ENCODE measurements around the gene ANKS1A.
"Not testable (repeated sequence)": the region's sequence is repeated elsewhere in the genome, so short reads cannot be mapped to it uniquely, and the experiment has no call there.

The ANKS1A gene

DNA sequence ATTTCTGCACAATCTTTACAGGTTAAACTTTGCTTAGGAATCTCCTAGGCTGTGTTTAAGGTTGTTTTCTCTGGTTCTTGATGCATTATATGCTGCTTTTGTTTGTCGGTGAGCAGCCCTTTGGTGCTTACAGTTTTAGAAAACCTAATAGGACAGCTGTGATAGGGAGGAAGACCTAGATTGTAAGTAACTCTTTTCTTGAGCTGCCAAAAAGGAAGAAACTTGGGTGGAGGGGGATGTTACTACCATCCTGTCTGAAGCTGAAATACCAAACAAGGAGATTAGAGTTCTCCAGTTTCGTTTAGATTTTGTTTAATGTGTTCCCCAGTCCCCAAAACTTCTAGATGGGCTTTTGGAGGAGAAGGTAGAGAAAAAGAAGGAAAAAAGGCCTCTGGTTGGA is 72.0 kb downstream of the ANKS1A start:
- DNase-seq (ENCODE audit: low read depth) = no peak

DNA sequence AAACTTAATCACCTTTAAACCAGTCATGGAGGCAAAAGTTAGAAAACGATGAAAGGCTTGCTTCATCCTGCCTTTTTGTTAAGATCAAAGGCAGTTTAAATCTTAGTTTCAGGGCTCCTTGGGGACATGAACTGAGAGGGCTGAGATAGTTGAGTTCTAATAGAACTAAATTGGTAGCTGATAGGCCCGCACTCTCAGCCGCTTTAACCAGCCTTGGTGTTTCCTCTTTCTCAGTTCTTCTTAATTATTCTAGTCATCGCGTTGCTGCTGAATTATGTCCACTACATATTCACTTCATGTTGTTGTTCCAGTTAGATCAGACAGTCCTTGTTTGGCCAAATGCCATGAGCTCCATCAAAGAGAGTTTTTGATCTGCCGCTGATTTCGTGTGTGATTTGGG is 72.5 kb downstream of the ANKS1A start:
- DNase-seq (ENCODE audit: low read depth) = no peak

DNA sequence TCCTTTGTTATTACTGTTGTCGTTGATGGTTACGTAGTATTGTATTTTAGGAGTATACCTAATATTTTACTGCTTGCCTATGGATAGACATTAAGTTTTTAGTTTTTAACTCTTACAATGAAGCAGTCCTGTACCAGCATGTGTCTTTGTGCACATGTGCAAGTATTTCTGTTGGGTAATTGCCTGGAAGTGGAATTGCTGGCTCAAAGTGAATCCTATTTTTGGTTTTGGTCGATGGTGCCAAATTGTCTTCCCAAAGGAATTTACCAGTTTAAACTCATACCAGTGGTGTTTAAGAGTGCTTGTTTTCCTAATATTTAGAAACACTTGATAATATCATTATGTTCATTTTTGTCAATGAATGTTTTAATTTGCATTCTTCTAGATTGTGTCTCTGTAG is 75.5 kb downstream of the ANKS1A start:
- peak; percentile 64 for DNase-seq (ENCODE audit: low read depth)

DNA sequence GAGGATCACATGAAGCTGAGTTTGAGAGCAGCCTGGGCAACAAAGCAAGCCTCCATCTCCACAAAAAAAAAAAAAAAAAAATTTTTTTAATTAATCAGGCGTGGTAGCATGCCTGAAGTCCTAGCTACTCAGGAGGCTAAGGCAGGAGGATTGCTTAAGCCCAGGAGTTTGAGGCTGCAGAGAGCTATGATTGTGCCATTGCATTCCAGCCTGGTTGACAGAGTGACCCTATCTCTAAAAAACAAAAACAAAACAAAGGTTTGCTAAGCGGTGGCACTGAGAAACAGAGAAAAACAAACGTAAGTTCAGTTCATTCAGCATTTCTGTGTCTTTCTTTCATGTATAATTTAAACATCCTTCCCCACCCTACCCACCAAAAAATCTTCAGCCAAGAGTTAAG is 78.4 kb downstream of the ANKS1A start:
- DNase-seq (ENCODE audit: low read depth) = no peak

DNA sequence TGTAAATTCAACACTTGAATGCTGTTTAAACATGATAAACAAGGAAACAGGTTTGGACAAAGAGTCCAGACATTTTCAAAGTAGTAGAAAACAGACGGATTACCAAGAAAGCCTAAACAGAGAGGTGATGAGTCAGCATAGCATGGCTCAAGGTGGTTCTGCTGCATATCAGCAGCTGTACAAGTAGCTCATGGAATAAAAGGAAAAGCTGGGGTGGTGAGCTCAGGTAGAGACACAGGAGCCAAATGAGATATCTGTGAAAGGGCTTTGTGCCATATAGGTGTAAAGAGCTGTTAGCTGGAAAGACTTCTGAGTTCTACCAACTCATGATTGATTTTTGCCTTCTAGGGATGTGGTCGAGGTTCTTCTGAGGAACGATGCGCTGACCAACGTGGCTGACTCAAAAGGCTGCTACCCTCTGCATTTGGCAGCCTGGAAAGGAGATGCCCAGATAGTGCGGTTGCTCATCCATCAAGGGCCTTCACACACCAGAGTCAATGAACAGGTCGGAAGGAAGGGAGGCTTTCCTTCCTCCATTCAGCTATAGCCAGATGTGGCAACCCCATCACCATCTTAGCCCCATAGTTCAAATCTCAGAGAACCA is 80.7 kb downstream of the ANKS1A start:
- DNase-seq (ENCODE audit: low read depth) = no peak

DNA sequence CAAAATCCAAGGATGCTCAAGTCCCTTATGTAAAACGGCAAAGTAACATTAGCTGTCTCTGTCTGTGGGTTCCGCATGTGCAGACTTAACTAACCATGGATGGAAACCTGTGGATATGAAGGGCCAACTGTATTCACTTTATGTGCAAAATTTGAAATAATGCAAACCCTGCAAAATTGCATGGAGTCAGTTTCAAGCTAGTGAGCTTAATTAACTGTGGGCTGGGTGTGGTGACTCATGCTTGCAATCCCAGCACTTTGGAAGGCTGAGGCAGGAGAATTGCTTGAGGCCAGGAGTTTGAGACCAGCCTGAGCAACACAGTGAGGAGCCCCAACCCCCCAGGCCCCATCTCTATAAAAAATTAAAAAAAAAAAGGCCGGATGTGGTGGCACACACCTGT is 81.4 kb downstream of the ANKS1A start:
- no peak for DNase-seq (ENCODE audit: low read depth)

DNA sequence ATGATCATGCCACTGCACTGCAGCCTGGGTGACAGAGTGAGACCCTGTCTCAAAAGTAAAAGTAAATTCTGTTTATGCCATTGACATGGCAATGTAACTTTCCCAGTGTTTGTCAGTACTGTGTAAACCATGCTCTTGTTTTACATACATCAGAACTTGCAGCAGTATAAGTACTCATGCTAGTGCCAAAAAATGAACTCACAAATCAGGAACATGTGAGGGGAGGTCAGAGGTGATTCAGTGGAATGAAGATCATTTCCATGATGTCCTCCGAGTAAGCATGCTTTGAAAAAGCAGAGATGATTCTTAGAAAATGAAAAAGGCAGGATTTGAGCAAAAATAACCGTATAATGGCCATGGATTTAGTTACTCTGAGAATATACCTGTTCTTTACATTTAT is 81.9 kb downstream of the ANKS1A start:
- no peak for DNase-seq (ENCODE audit: low read depth)

DNA sequence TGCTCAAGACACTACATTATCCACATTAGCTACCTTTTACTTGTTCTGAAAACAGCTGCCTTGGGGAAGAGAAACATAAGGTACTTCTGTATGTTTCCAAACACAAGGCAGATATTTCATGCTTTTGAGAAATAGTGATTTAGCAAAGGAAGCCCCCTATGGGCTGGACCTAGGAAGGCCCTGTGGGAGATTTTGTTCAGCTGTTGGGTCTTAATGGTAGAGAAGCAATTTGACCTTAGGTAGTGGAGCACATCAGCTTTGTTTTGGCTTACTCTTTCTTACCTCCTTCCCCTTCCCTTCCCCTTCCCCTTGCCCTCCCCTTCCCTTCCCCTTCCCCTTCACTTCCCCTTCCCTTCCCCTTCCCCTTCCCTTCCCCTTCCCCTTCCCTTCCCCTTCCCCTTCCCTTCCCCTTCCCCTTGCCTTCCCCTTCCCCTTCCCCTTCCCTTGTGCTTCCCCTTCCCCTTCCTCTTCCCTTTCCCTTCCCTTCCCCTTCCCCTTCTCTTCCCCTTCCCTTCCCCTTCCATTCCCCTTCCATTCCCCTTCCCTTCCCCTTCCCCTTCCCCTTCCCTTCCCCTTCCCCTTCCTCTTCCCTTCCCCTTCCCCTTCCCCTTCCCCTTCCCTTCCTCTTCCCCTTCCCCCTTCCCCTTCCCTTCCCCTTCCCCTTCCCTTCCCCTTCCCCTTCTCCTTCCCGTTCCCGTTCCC is 84.6 kb downstream of the ANKS1A start:
- no peak for DNase-seq (ENCODE audit: low read depth)

DNA sequence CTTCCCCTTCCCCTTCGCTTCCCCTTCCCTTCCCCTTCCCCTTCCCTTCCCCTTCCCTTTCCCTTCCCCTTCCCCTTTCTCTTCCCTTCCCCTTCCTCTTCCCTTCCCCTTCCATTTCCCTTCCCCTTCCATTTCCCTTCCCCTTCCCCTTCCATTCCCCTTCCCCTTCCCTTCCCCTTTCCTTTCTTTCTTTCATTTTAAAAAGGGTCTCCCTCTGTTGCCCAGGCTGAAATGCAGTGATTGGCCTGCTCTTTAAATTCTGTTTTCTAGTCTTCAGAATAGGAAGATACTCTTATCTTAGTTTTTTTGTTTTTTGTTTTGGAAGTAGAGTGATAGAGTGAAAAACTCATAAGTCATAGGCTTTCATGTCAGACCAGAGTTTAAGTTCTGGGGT is 85.2 kb downstream of the ANKS1A start:
- no peak for DNase-seq (ENCODE audit: low read depth)

DNA sequence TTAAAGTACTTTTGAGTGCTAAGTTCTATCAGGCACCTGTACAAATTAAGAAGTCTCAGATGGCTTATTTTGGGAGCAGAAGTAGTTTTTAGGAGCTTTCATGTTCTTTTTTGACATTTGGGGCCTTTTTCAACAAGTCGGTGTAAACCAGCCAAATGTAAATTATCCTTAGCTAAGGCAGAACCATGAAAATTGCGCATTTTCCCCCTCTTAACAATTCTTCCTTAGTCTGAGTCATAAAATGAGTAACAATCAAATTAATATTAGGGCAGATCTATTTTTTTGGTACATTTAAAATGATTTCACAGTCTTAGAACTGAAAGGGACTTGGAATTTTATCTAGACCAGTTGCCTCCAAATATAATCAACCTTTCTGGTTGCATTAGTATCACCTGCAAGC is 87.2 kb downstream of the ANKS1A start:
- DNase-seq (ENCODE audit: low read depth) = no peak

DNA sequence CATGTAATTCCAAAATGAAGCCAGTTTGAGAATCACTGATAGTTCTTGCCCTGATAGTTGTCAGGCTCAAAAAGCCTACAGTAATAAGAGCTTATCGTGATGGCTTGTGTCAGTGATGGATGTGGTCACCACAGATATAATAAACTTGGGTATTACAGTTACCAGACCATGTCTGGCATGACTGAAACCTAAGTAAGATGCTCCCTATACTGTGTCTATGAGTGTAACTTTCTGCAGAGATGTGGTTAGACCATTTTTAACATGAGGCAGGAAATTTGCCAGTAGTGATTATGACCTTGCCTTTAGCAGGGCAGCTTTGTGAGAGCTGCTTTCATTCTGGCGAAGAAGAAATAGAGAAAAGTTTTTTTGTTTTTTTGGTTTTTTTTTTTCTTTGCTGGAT is 90.2 kb downstream of the ANKS1A start:
- DNase-seq (ENCODE audit: low read depth) = no peak

DNA sequence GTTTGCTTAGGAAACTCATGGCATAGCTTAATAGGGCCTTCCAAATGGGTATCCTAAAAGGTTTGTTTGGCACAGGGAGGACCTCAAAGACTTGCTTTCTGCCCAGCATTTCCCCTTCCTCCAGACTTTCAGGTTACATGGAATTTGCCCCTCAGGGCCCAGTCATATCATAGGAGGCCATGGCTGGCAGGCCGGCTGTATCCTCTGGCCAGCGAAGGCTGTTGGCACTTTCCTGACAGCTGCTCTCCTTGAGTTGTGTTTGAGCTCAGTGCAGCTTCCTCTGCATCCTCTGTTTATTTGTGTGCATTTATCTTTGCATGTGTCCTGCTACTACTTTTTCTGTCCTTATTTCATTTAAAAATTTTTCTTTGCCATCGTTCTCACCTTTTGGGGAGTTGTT is 90.9 kb downstream of the ANKS1A start:
- no peak for DNase-seq (ENCODE audit: low read depth)

DNA sequence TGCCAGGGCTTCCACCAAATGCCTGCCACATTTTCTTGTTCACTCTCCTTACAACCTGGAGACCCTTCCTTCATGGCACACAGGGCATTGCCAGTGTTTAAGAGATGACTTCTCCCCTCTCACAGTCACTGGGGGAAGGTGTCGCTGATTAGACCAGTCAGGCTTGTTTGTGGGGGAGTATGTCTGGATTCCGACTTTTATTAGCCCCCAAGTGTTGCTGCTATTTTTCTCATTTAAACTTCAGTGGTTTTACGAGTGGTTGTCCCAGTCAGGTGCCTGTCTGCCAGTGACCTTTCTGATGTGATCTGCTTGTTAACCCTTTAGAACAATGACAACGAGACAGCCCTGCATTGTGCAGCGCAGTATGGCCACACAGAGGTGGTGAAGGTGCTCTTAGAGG is 92.3 kb downstream of the ANKS1A start:
- no peak for DNase-seq (ENCODE audit: low read depth)

DNA sequence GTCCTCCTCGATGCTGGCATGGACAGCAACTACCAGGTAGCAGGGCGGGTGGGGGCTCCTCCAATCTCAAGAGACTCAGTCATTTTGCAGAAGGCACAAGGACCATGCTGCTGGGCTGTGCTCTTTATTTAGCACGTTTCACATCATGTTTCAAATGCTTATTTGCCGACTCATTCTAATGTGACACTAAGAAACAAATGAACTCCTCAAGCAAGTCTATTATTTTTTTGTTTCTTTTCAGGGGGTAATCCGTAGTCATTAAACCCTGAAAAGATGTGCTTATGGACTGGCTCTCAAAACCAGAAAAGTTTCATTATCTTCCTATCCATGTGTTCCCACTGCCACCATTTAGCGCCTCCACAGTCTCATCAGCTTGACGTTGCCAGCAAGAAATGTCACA is 92.9 kb downstream of the ANKS1A start:
- DNase-seq (ENCODE audit: low read depth) = no peak

DNA sequence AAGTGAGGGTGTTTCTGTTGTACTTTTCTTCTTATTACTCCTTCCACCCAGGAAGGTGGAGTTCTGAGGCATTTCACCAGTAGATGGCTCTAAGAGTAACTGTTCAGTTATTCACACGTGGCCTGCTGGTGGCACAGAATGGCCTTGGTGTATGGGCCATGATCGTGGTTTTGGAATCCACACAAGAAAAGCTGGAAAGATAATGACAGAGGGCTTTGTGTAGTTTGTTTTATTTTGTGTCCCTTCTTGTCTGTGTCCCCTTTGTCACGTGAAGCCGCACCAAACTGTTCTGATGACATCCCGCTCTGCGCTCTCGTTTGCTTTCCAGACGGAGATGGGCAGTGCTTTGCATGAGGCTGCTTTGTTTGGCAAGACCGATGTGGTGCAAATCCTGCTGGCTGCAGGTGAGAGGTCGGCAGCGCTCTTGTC is 93.4 kb downstream of the ANKS1A start:
- no peak for DNase-seq (ENCODE audit: low read depth)

DNA sequence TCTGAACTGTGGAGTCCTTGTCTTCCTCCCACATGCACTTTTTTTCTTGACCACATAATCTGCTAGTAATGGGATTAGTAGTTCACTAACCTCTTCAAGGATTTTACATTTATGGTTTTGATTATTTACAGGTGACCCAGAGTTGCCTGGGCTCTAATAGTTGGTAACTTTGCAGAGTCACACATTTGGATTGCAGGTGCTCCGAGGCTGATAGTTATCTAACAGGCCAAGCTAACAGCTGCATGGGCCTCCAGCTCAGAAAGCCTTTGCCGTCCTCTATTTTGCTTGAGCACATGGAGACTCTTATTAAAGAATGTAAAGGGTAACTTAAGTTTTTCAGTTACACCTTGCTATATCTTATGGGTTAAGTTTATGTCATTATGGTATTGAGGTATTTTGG is 95.4 kb downstream of the ANKS1A start:
- DNase-seq (ENCODE audit: low read depth) = no peak

DNA sequence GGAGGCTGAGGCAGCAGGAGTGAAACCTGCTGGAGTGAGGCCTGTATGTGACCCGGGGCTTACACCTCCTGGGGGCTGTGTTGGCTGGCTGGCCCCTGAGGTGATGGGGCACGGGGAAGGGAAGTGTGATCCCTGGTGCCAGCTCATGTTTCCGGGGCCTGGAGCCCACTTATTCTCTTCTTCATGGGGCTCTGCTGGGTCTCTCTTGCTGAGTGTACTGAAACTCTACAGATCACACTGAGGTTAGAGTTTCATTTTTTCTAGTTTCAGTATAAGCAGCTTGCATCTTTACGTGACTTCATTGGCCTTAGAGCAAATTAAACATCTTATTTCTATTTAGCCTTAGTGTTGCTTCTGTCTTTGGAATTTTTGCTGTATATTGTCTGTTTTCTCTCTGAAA is 96.2 kb downstream of the ANKS1A start:
- DNase-seq (ENCODE audit: low read depth) = no peak

DNA sequence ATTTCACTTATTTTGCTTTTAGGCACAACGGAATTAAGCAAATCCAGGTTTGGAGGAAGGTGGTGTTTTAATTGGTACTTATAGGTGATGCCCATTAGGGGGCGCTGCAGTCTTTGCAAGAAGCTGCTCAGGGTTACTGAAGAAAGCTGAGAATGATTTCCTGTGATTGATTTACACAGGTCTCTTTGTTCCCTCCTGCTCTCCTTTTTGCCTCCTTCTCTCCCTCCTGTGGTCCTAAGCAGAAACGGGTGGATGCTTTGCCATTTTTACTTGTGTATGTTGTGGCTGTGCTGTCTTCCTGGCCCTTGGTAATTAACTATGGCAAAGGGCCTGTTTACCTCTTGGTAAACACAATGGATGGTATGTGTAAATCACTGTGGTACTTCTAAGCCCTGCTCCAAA is 97.8 kb downstream of the ANKS1A start:
- DNase-seq (ENCODE audit: low read depth) = no peak

DNA sequence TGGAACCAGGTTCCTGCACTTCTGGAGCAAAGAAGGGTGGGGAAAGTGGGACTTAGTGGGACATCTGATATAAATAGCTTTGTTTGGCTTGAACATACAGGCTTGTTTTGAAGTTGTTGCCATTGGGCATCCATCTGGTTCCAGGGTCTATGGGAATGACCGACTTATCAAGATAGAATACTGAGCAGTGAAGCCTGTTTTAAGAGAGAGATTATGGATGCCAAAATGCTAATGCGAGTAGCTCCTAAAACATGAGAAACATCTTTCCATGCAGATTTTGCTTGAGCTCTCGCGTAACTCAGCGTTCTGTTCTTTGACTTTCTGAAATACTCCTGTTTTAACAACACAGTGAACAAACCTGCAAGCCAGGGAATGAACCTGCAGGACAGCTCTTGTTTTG is 98.5 kb downstream of the ANKS1A start:
- no peak for DNase-seq (ENCODE audit: low read depth)

DNA sequence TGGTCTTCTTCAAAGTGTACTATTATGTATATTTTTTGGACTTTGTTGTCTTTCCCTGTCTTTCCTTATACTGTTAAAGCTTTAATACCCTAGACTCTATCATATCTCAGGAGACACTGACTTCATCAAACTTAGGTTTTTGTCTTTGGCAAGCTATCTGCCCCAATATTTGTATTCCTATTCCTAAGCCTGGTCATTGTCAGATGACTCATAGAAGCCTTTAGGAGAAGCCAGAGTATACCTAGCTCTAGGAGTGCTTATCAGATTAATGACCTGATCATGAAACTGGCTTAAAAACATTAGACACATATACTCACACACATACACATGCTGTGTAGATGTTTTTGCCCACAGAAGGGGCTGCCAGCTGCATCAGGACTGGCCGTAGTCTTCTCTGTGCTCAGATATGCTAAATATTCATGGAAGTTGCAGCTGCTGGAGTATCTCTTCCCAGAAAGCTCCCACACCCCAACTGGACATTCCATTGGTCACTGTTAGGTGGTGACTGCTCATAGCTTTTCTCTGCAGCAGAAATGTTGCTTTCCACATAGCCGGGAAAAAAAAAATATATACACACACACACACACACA is 102.0 kb downstream of the ANKS1A start:
- DNase-seq (ENCODE audit: low read depth) = no peak

DNA sequence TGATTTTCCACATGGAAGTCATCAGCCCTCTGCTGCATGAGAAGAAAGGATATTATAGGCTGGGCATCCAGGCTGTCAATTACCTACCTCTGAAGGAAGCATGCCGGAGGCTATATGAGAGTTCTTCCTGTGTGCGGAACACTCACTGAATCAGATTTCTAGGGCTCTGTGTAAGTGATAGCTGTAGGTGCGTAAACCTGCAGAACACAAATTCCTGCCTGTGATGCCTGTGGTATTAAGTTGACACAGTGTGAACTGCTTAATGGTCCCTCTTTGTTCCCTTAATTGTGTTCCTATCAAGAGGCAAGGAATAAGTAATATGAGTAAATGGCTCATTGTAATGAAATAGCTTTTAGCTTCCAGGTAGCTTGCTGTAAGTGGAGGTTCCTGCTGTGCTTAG is 103.3 kb downstream of the ANKS1A start:
- no peak for DNase-seq (ENCODE audit: low read depth)

DNA sequence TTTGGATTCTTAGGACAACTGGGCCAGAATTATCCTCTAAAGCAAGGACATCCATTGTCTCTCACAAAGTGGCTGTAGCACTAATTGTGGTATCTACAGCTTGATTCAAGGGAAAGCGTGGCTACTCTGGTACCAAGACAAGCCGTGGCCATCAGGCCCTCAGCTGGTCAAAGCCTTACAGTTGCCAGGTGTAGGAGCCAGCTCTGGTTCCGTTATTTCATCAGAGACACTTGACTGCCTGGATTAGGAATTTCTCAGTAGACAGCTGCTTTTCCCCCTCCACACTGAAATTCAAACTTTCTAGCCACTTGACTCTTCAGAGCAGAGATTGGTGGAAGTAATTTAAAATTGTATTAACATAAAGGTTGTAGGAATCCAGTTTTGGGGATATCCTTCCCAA is 104.2 kb downstream of the ANKS1A start:
- DNase-seq (ENCODE audit: low read depth) = no peak

DNA sequence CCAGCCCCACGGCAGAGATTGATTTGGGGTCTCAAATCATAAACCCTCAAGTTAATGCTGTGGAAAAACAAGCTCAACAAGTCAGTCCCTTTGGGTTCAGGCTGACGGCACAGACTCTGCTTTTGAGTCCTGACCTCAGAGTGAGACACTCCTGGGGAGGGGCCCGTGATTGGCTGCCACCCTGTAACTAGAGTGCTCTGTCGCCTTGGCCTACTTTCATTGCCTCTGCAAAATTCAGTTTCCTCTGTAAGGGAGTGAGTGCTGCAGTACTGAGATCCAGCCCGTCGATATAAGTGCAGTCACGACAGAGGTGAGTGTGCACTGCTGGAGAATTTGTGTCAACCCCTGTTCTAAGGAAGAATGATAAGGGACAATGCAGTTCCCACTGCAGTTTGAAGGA is 105.6 kb downstream of the ANKS1A start:
- no peak for DNase-seq (ENCODE audit: low read depth)

DNA sequence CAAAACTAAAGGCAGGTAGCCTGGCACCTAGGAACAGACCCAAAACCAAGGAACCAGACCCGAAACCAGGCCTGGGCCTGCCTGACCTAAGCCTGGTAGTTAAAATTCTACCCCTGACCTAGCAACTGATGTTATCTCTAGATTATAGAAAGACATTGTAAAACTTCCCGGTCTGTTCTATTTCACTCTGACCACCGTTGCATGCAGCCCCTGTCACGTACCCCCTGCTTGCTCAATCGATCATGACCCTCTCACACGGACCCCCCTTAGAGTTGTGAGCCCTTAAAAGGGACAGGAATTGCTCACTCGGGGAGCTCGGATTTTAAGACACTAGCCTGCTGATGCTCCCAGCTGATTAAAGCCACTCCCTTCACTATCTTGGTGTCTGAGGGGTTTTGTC is 109.4 kb downstream of the ANKS1A start:
- DNase-seq (ENCODE audit: low read depth) = not testable (repeated sequence)

All from GM04503 (cell line).